Tibial nerve (tissue), 4 donors: ENCODE results near the gene MZF1. TPM values are rescaled to one million over a fixed set of nuclear protein-coding genes. Genes with fewer than 3 reads are reported as not detected.

Experiments used
- DNase-seq, 2 donors: peaks; one replicate each; pipeline ENCODE4 v3.0.0-alpha.2; 2019; ENCODE audit warnings: low spot score in 2 of 2
- H3K27ac ChIP-seq, 4 donors: fragments of 200-600 bp; sonication (generic) in 3 of 4; one replicate each; pipeline ENCODE4 v1.5.1; 2017 to 2019; ENCODE audit warnings: mild to moderate bottlenecking in 1 of 4
- H3K27me3 ChIP-seq, 2 donors: fragments of 200-600 bp; sonication (generic) in 1 of 2; one replicate each; pipeline versions ENCODE4 v1.5.1 to v1.6.0; 2017 to 2019
- H3K36me3 ChIP-seq, 3 donors: fragments of 200-600 bp; sonication (generic); one replicate each; pipeline ENCODE4 v1.5.1; 2018 to 2019
- H3K4me1 ChIP-seq, 4 donors: fragments of 200-600 bp; sonication (generic) in 3 of 4; one replicate each; pipeline ENCODE4 v1.5.1; 2017 to 2019
- H3K4me3 ChIP-seq, 4 donors: fragments of 200-600 bp; sonication (generic) in 3 of 4; one replicate each; pipeline ENCODE4 v1.5.1; 2017 to 2019; ENCODE audit warnings: mild to moderate bottlenecking in 1 of 4, moderate library complexity in 1 of 4
- H3K9me3 ChIP-seq, 4 donors: fragments of 200-600 bp; sonication (generic) in 3 of 4; one replicate each; pipeline ENCODE4 v1.5.1; 2017 to 2019
- CTCF ChIP-seq, 5 experiments: fragments of 200-600 bp in 3 of 5; fragments of 450-650 bp in 2 of 5; sonication (generic) in 3 of 5; IDR thresholded peaks; one replicate each; pipeline ENCODE4 v1.5.1; 2016 to 2019; ENCODE audit warnings: antibody characterized with exemption in 5 of 5, mild to moderate bottlenecking in 3 of 5, moderate library complexity in 2 of 5
- EP300 ChIP-seq, 2 donors: sonication (generic); formaldehyde crosslinking; IDR thresholded peaks; one replicate each; pipeline ENCODE4 v1.6.1; 2017; ENCODE audit warnings: antibody characterized with exemption in 2 of 2, mild to moderate bottlenecking in 1 of 2
- POLR2A ChIP-seq, 2 donors: fragments of 450-650 bp; IDR thresholded peaks; one replicate each; pipeline ENCODE4 v1.6.1; 2017; ENCODE audit warnings: antibody characterized with exemption in 2 of 2, mild to moderate bottlenecking in 2 of 2, moderate library complexity in 2 of 2
- WGBS, 2 donors: methylation state at CpG; one replicate each; pipeline ENCODE4 v1.1.5; 2018; 5-methylcytosine and 5-hydroxymethylcytosine counted together
- total RNA-seq, 4 donors: library from RNA; depleted of rRNA; stranded (reverse); fragments of >200 nt; gene quantifications; one replicate each; pipeline ENCODE4 v1.1.0, GENCODE V29; 2016

The MZF1 gene
- total RNA-seq, 4 donors from 2014 or later: 41.6 to 88.8 (median 52.5) TPM

GRCh38 chr19:58519087-58519354, 54.1 kb downstream of the MZF1 start:
- WGBS, 2 donors: 0 to 1% methylated on average over 14 of the region's 14 CpGs
- Histone ChIP-seq H3K27me3 (no peaks in the 10 kb centered on the region), H3K27ac (peak overlapping the region; percentile 85 to 98 (median 94)), H3K36me3 (peaks cover 0 to 27% (median 12%) of the 10 kb centered on the region in 3 donors), H3K4me1 (peaks cover 3 to 56% (median 20%) of the 10 kb centered on the region in 4 donors), H3K4me3 (peak overlapping the region; percentile 64 to 88 (median 64)), H3K9me3 (no peaks in the 10 kb centered on the region)
- peak; percentile 39 to 54 for DNase-seq
- TF ChIP-seq CTCF (IDR thresholded peaks at IDR 0.05): peak in 1 of 5 experiments; percentile 42
- TF ChIP-seq EP300 (IDR thresholded peaks at IDR 0.05): no peak

- Histone ChIP-seq H3K4me3 (peak overlapping the region; percentile 64 to 88 (median 64)), H3K36me3 (peaks cover 0 to 33% (median 12%) of the 10 kb centered on the region in 3 donors), H3K4me1 (peaks cover 3 to 62% (median 22%) of the 10 kb centered on the region in 4 donors), H3K27ac (peak overlapping the region; percentile 85 to 98 (median 94)), H3K9me3 (no peaks in the 10 kb centered on the region), H3K27me3 (no peaks in the 10 kb centered on the region)
- TF ChIP-seq EP300 (IDR thresholded peaks at IDR 0.05): no peak
- TF ChIP-seq CTCF (IDR thresholded peaks at IDR 0.05): peak in 3 of 5 experiments; percentile 11 to 50 (median 33)
- 8 to 9% methylated on average over 20 to 22 of the region's 22 CpGs for WGBS, 2 donors
- no peak for DNase-seq
Measured at GRCh38 chr19:58518256-58519086, 54.7 kb downstream of the MZF1 start.

GRCh38 chr19:58516964-58517833, 55.9 kb downstream of the MZF1 start:
- Histone ChIP-seq H3K27ac (peak overlapping the region in 1 of 4 donors; percentile 98), H3K4me3 (no peak overlapping the region), H3K9me3 (no peaks in the 10 kb centered on the region), H3K36me3 (peaks cover 0 to 37% (median 12%) of the 10 kb centered on the region in 3 donors), H3K4me1 (peaks cover 3 to 64% (median 23%) of the 10 kb centered on the region in 4 donors), H3K27me3 (no peaks in the 10 kb centered on the region)
- no peak for TF ChIP-seq CTCF (IDR thresholded peaks at IDR 0.05)
- TF ChIP-seq POLR2A (IDR thresholded peaks at IDR 0.05): no peak
- no peak for TF ChIP-seq EP300 (IDR thresholded peaks at IDR 0.05)
- no peak for DNase-seq
- 90 to 91% methylated on average over 64 to 65 of the region's 65 CpGs for WGBS, 2 donors

- H3K36me3 ChIP-seq: peaks cover 0 to 37% (median 12%) of the 10 kb centered on the region in 3 donors
Measured at GRCh38 chr19:58516246-58516836, 56.8 kb downstream of the MZF1 start.

More at GRCh38 chr19:58516246-58516836, 56.8 kb downstream of the MZF1 start:
- Histone ChIP-seq H3K27me3 (no peaks in the 10 kb centered on the region), H3K4me3 (no peak overlapping the region), H3K9me3 (no peaks in the 10 kb centered on the region), H3K4me1 (peaks cover 3 to 64% (median 23%) of the 10 kb centered on the region in 4 donors), H3K27ac (no peak overlapping the region)
- TF ChIP-seq CTCF (IDR thresholded peaks at IDR 0.05) (no peak), POLR2A (IDR thresholded peaks at IDR 0.05) (no peak), EP300 (IDR thresholded peaks at IDR 0.05) (no peak)
- WGBS, 2 donors: 87 to 89% methylated on average over 25 of the region's 25 CpGs
- DNase-seq: no peak
